Renal pelvis (tissue), 4 donors: Measurements from ENCODE around the gene KTN1. TPM values are rescaled to one million over a fixed set of nuclear protein-coding genes. Genes with fewer than 3 reads are reported as not detected.

Experiments
- DNase-seq: peaks from one replicate; pipeline ENCODE4 v3.0.0-alpha.2; 2013
- polyA plus RNA-seq, 3 donors: library from polyadenylated mRNA; unstranded; fragments of 120-200 nt; gene quantifications; one replicate each; pipeline ENCODE4 v1.2.1, GENCODE V29; 2013; ENCODE audit not compliant: insufficient read length in 3 of 3

Gene KTN1
- polyA plus RNA-seq, 3 donors, result 169 to 202 (median 188) TPM

DNA sequence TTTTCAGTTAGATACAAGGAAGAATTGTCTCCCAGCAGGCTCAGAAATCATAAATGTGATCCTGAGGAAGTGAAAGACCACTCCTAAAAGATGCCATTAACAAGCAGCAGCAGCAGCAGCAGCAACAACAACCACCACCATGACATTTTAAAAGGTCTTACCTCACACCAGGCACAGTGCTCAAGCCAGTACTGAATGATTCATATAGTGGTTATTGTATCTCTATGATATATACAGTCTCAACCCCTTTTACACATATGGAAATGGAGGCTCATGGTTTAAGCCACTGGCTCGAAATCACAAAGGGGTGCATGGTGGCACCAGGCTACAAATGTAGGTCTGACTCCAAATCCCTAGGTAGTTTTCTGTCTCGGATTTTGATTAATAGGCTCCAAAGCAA lies 126.9 kb downstream of the KTN1 start:
- DNase-seq, result no peak

DNA sequence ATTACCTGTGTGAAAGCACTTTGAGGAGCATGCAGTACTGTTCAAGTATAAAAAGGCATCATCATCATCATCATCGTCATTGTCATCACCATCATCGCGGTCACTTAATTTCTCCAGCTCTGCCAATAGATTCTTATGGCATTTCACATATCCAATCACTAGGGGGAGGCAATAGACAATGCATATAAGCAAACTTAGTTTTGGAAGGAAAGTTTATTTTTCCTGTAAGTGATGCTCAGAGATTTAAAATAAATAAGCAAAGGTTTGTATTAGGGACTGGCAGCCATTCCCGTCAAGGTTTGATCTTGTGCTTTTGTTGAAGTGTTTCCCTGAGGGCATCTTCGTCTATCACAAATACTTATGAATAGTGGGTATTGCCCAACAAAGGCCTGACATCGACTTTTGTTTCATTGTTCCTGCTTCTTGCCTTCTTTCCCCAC lies 127.4 kb downstream of the KTN1 start:
- DNase-seq, result peak; percentile 38

DNA sequence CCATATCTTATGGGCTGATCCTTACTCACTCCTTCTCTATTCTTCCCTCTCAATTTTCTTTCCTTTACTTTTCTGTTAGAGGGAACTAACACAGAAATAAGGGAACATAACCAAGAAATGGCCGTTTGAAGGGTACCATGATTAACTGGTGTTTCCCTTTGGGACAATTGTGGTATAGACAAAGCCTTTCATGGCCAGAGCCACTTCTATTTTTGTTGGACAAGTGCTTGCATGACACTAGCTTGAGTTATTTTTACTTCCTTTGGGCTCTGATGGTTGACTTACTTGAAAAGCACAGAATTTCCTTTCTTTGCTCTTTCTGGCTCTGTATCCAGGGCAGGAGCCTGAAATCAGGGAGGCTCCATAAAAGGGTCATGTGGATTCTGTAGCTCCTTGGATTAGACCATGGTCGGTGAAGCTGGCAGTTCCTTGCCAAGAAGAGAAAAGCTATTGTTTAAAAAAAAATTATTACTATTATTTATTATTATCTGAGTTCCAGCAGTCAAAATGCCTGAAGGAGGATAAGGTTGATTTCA lies 130.6 kb downstream of the KTN1 start:
- DNase-seq, result no peak

DNA sequence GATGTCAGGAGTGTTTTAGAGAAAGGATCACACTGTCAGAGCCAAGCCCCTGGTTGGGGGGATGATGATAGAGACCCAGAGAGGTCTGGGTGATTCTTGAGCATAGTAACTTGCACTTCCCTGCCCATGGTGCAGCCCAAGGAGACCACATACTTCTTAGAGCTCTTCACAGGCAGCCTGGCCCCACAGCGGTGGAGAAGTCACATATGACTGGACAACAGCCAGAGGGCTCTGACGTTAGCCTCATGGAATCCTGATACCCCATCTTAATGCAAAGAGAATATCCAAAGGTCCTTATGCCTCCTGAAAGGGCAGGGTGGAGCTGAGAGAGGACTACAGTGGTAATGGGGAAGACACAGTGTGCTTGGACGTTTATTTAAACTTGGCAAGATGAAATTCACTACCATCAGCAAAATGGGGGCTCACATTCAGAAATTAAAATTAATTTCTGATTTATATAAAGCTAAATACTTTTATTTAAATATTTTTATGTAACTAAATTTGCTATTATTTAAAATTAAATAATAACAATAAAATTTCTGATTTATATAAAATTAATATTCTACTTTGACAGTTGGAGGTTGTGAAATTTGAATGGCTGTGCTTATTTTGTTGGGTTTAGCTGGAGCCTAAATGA lies 131.3 kb downstream of the KTN1 start:
- DNase-seq, result no peak

DNA sequence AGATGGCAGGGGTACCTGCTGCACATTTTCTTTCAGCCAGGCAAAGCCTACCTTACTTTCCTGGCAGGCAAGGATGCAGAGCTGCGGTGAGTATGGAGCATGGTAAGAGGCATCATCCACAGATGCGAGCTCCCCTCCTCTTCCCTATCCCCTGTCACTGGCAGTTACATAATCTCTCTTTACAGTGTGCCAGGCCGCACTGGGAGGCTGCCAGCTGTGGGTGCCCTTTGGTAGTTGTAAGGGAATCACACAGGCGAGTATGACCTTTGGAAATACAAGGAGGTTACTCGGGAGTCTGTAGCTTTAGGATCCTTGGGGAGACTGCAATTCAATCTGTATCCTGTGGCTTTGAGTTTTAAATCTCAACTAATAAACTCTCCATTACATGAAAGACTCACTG lies 132.5 kb downstream of the KTN1 start:
- no peak for DNase-seq

DNA sequence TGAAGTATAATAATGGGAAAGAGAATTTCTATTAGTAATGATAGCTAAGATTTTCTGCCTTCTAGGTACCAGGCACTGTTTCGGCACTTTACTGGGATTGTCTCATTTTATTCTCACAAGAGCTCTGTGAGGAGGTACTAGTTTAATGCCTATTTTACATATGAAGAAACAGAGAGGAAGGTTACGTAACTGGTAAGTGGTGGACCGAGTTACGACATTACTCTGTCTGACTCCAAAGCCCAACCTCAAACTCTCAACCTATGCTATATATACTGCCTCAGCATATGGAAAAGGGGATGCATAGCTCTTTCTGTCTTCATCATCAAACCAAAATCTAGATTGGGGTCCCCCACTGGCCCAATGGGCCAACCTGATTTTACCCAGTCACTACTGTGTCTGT lies 133.5 kb downstream of the KTN1 start:
- no peak for DNase-seq

DNA sequence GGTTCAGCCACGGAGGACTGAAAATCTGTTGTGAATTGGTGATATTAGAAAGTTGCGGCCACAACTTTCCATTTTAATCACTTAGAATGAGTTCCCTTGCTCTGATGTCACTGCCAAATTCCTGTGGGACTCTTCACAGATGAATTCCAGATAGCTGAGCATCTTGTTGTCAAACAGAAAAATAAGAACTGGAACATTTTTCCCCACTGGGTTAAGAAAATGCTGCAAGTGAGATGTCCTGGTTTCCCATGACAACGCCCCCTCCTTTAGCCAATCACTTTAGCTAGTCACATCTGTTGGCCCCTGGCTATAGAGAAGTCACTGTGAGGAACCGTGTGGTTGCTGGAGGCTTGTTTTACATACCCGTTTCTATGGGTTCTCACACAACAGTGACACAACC lies 135.9 kb downstream of the KTN1 start:
- no peak for DNase-seq

DNA sequence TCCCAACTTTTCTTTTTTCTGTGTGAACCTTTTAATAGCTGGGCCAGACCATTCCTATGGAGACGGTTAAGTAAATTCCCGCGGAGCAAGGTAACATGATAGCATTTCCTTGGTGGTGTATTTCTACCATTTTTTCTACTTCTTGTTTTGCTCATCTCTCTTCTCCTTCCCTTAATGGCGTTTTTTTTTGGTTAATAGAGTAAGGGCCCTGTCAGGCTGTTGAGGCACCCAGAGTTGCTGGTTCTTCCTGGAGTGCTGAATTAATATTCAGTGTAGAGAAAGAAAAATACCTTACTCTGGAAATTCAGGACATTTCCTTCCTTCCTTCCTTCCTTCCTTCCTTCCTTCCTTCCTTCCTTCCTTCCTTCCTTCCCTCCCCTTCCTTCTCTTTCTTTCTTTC lies 137.6 kb downstream of the KTN1 start:
- DNase-seq, result no peak

DNA sequence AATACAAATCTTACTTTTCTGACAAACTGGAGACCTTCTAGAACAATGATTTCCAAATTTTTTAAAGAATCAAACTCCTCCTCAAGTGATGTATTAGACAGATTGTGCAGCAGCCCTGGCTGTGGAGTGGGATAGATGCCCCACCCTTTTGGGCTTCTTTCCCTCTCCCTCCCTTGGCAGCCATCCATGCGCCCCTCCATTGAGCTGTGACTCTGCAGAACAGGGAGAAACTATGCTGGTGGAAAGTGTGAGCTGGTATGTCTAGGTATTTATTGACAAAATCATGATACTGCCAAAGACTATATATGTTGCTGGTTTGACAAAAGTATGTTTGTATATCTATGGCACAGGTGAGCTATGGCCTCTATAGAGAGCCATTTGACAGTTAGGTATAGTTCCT lies 138.5 kb downstream of the KTN1 start:
- DNase-seq, result no peak

DNA sequence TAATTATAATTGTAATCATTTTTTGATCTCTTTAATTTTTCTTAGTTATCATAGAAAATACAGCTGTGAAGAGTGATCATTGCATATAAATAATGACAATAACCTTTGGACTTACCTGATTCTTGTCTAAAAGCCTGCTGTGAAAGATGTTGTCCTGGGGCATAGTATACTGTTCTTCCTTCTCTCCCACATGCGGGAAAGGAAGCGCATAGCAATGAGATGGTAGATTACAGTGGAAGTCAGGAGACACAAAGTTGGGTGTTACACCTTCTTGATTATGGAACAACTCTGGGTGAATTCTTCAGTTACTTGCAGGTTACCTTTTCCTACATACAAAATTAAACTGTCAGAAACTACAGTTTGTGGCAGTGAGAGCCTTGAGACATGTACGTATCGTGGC lies 140.8 kb downstream of the KTN1 start:
- no peak for DNase-seq

DNA sequence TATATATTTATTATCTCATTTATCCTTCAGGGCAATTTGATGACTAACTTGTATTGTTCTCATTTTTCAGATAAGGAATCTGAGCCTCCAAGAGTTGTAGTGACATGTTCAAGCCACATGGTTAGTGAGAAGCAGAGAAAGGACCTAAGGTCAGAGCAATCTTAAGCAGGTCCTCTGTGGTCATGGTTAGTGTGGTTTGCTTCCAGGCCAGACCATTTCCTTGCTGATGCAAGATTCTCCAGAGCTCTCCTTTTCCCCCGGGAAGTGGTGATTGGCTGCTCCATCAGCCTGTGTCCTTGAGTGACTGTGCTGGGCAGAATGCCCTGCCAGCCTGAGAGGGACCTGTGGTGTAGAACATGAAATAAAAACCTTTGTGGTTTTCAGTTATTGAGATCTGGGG lies 141.3 kb downstream of the KTN1 start:
- DNase-seq, result no peak

DNA sequence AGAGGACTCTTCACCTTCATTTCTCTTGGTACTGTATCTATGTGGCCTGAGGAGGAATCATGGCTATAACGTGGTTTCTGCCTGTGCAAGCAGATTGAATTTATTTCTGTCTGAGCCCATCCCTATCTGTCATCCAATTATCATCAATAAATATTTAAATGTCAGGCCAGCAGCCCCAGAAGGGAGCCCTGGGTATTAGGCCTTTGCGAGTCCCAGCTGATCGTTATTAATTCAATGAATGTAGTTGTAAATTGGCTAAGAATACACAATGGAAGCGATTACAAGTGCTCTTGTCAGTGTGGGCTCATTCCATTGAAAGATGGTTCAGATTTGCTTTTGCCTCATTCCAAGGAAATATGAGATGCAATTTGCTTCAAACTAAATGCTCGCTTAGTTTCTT lies 142.0 kb downstream of the KTN1 start:
- DNase-seq, result no peak

DNA sequence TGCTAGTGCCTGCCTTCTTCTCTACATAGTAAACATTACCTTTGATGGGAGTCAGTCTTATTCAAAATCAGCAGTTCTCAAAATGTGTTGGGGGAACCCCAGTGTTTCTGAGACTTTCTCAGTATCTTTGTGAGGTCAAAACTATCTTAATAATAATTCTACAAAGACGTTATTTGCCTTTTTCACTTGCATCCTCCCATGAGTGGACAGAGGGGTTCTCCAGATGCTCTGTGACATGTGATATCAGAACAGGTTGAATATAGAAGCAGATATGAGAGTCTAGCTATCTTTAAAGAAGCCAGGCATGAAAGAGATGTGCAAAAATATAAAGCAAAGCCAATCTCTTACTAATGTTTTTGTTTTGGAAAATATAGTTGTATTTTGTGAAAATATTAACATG lies 144.7 kb downstream of the KTN1 start:
- no peak for DNase-seq

DNA sequence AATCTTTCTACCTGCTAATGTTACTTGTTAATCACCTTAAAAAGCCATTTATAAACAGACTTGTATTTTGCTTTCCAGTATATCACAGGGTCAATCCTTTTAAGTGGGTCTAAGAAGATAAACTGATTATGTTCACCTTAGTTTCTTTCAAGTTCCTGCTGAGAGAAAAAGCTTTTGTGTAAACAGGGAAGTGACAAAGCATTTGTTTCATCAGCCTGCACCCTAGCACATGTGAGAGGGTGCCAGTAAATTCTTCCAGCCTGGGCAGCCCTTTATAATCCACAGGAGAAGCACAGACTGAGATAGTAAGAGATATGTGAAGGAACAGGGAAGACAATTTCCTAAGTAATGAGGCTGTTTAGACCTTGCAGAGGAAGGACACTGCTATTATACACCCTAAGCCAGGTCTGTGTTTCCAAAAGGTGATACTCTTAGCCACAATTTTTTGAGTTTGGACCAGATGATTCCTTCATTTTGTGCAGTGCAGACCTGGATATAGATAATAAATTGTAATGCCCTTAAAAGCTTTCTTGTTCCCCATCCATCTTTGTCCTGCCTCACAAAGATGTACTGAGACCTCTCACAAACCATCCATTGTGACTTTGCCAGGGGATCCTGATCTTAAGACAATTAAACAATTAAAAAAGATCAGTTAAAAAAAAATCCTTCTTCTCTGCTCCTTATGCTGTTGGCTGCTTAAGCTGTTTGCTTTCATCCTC lies 150.7 kb downstream of the KTN1 start:
- no peak for DNase-seq

DNA sequence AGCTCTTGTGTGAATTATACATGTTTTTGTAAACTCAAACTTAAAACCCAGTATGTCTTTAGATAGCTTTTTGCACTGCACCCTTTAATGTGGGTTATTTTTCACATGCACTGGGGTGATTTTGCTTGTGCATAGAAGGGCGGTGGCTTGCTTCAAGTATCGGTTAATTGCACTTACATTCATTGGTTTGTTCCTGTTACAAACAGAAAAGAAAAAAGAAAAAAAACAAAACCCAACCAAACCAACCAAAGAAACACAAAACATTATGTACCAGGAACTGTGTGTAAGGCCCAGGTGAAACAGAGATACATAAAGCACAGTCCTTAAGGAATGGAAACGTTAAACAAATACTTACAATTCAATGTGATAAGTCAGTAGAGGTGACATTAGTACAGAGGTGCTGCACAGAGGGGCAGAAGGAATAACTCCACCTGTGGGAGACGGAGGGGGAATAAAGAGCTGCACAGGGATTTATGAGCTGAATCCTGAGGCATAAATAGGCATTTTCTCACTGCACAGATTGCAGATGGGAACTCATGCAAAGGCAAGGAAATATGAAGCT lies 151.4 kb downstream of the KTN1 start:
- no peak for DNase-seq

DNA sequence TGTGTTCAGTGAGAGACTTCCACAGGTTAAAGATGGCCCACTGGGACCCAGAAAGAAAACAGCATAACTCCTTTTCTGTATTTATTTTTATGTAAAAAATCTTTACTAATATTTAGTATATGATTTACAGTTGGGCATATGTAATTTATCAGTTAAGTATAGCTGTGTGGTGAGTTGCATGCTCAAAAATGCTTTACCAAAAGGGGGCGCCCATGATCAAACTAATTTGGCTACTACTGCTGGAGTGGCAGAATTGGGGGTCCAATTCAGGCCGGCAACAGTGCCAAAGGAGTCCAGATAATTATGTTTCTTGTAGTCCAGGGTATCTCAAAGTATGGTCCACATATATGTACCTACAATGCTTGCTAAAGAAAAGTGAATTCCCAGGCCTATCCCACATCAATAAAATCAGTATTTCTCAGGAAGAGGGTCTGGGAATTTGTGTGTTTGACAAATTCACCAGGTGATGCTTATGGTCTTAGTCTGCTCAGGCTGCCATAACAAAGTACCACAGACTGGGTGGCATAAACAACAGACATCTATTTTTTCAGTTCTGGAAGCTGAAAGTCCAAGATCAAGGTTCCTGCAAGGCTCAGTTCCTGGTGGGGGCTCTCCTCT lies 152.0 kb downstream of the KTN1 start:
- DNase-seq, result peak; percentile 23

DNA sequence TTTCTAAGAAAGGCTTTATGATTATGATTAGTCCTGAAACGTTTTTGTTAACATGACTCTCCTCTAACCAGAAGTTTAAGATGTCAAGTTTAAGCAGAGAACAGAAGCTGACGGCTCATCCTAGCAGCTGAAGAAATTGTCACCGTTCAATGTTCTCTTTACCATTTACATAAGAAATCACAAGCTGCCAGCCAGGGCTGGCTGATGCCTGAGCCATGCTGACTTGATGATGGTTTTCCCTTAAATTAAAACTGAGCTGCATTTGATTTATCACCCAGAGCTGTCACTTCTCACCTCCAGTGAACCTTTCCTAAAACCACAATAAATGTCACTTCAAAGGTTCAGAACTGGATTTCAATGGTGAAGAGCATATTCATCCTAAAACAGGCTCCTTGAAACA lies 153.6 kb downstream of the KTN1 start:
- DNase-seq, result no peak

Other genes starting within 250 kb of the KTN1 start
- gene ATG14, start 168.4 kb upstream of the KTN1 start, polyA plus RNA-seq, result 10 to 100 TPM; 16.0 to 24.7 (median 23.6) TPM
- gene TBPL2, start 139.6 kb upstream of the KTN1 start, polyA plus RNA-seq, result not detected